Stimulated activated CD4-positive, alpha-beta T cell treated with anti-CD3 and anti-CD28 coated beads, Interleukin-15, amount 100 ng/mL, for 1 hour (primary cell): ENCODE results near the gene TAF11L6.
"Not testable (repeated sequence)": the region's sequence is repeated elsewhere in the genome, so short reads cannot be mapped to it uniquely, and the experiment has no call there.

ENCODE experiments used
- DNase-seq, 2 donors: peaks; one replicate each; pipeline ENCODE4 v3.0.0-alpha.2; 2020; ENCODE audit warnings: low read depth in 1 of 2, low spot score in 1 of 2

Gene TAF11L6

GRCh38 chr5:17528369-17528768 is at the start of gene TAF11L6:
Gene TAF11L6 (plus strand): TSS chr5:17528669.
- DNase-seq, result not testable (repeated sequence)

- DNase-seq, result no peak
These were observed 47.1 kb upstream of the TAF11L6 start for GRCh38 chr5:17481378-17481777.

- no peak for DNase-seq
These were observed 45.7 kb upstream of the TAF11L6 start for GRCh38 chr5:17482790-17483189.

GRCh38 chr5:17486464-17487173 is 41.9 kb upstream of the TAF11L6 start:
- not testable (repeated sequence) for DNase-seq

GRCh38 chr5:17487174-17487512 is 41.3 kb upstream of the TAF11L6 start:
- no peak for DNase-seq

- DNase-seq, result not testable (repeated sequence)
These were observed 37.2 kb upstream of the TAF11L6 start for GRCh38 chr5:17491257-17491656.

GRCh38 chr5:17492770-17493169 is 35.7 kb upstream of the TAF11L6 start:
- DNase-seq, result no peak

GRCh38 chr5:17497446-17497845 is 31.0 kb upstream of the TAF11L6 start:
- DNase-seq, result no peak

GRCh38 chr5:17497931-17498330 is 30.5 kb upstream of the TAF11L6 start, which contains the start of gene TAF11L2:
Gene TAF11L2 (plus strand): TSS chr5:17498231.
- not testable (repeated sequence) for DNase-seq

GRCh38 chr5:17511775-17512325 is 16.6 kb upstream of the TAF11L6 start:
- no peak for DNase-seq

GRCh38 chr5:17517526-17517925 is 10.9 kb upstream of the TAF11L6 start:
- not testable (repeated sequence) for DNase-seq

GRCh38 chr5:17518067-17518466 is 10.4 kb upstream of the TAF11L6 start, which contains the start of gene TAF11L3:
Gene TAF11L3 (plus strand): TSS chr5:17518367.
- DNase-seq, result not testable (repeated sequence)

- DNase-seq, result not testable (repeated sequence)
These were observed 9.0 kb upstream of the TAF11L6 start for GRCh38 chr5:17519508-17519907.

GRCh38 chr5:17521501-17521900 is 7.0 kb upstream of the TAF11L6 start, which contains the start of gene TAF11L4:
Gene TAF11L4 (plus strand): TSS chr5:17521801.
- not testable (repeated sequence) for DNase-seq

- DNase-seq, result not testable (repeated sequence)
These were observed 3.5 kb upstream of the TAF11L6 start, which contains the start of gene TAF11L5 for GRCh38 chr5:17524935-17525334. Gene TAF11L5 (plus strand): TSS chr5:17525235.

- not testable (repeated sequence) for DNase-seq
These were observed 2.0 kb upstream of the TAF11L6 start for GRCh38 chr5:17526504-17526903.
